WTC11 (cell line): ENCODE measurements around the gene NT5DC1. TPM values are rescaled to one million over a fixed set of nuclear protein-coding genes. Genes with fewer than 3 reads are reported as not detected.

Experiments used
- ATAC-seq: fragments of 200-7000 bp; cut with Tn5 transposase; 2 replicates; pipeline ENCODE4 v1.10.0; 2021; ENCODE audit warnings: mild to moderate bottlenecking, moderate library complexity
- CTCF ChIA-PET: fragments of 300-600 bp; sonication (Branson Sonifier 250); formaldehyde crosslinking; loops from one replicate; lab custom pipeline; 2021; ENCODE audit warnings: antibody characterized with exemption; lab: Charles Lee
- POLR2A ChIA-PET: fragments of 350-600 bp; sonication (Branson Sonifier 250); formaldehyde crosslinking; loops from one replicate; lab custom pipeline; 2021; ENCODE audit warnings: antibody characterized with exemption; lab: Charles Lee
- DNase-seq: peaks from one replicate; pipeline ENCODE4 v3.0.0; 2021; ENCODE audit warnings: low spot score
- H3K27ac Mint-ChIP-seq: 2 replicates; pipeline ENCODE4 v1.8.0; 2021; ENCODE audit warnings: mixed read lengths
- H3K27me3 Mint-ChIP-seq: 2 replicates; pipeline ENCODE4 v1.8.0; 2021; ENCODE audit warnings: low read depth, mild to moderate bottlenecking, moderate library complexity, mixed read lengths
- H3K36me3 Mint-ChIP-seq: 2 replicates; pipeline ENCODE4 v1.8.0; 2021; ENCODE audit warnings: mixed read lengths
- H3K4me1 Mint-ChIP-seq: 2 replicates; pipeline ENCODE4 v1.8.0; 2022; ENCODE audit warnings: mixed read lengths
- H3K4me3 Mint-ChIP-seq: 2 replicates; pipeline ENCODE4 v1.8.0; 2021; ENCODE audit warnings: mild to moderate bottlenecking, moderate library complexity, mixed read lengths
- H3K9me3 Mint-ChIP-seq: 2 replicates; pipeline ENCODE4 v1.8.0; 2021; ENCODE audit warnings: mixed read lengths
- AR ChIP-seq: fragments of 250-450 bp; sonication (Bioruptor Pico); IDR thresholded peaks from 2 replicates; pipeline ENCODE4 v1.9.0; 2021; ENCODE audit warnings: mild to moderate bottlenecking
- ARID4B ChIP-seq: sonication (generic); formaldehyde crosslinking; IDR thresholded peaks from 2 replicates; pipeline ENCODE4 v1.8.0; 2023; ENCODE audit warnings: missing genetic modification reagents, mild to moderate bottlenecking, borderline replicate concordance
- CDX4 ChIP-seq: fragments of 250-450 bp; sonication (Bioruptor Pico); IDR thresholded peaks from 2 replicates; pipeline ENCODE4 v1.9.0; 2021; ENCODE audit warnings: moderate library complexity, mild to moderate bottlenecking, inconsistent platforms, borderline replicate concordance
- CREM ChIP-seq: sonication (generic); formaldehyde crosslinking; IDR thresholded peaks from 2 replicates; pipeline ENCODE4 v1.8.1; 2022; ENCODE audit warnings: mild to moderate bottlenecking, missing genetic modification reagents, moderate library complexity
- ERG ChIP-seq: fragments of 250-450 bp; sonication (Bioruptor Pico); IDR thresholded peaks from 2 replicates; pipeline ENCODE4 v1.8.0; 2021; ENCODE audit warnings: mild to moderate bottlenecking
- FOXP4 ChIP-seq: sonication (generic); formaldehyde crosslinking; IDR thresholded peaks from 2 replicates; pipeline ENCODE4 v1.8.0; 2022; ENCODE audit warnings: mild to moderate bottlenecking, missing genetic modification reagents
- HMGA2 ChIP-seq: fragments of 250-450 bp; sonication (Bioruptor Pico); IDR thresholded peaks from 2 replicates; pipeline ENCODE4 v1.4.0; 2021; ENCODE audit warnings: mild to moderate bottlenecking, moderate library complexity
- IRF2 ChIP-seq: sonication (generic); formaldehyde crosslinking; IDR thresholded peaks from 2 replicates; pipeline ENCODE4 v1.8.0; 2022; ENCODE audit warnings: low read depth, missing genetic modification reagents, borderline replicate concordance
- KAT7 ChIP-seq: sonication (generic); formaldehyde crosslinking; IDR thresholded peaks from 2 replicates; pipeline ENCODE4 v1.8.1; 2023; ENCODE audit warnings: missing genetic modification reagents, mild to moderate bottlenecking, borderline replicate concordance
- MYBL2 ChIP-seq: sonication (generic); formaldehyde crosslinking; IDR thresholded peaks from 2 replicates; pipeline ENCODE4 v1.8.1; 2023; ENCODE audit warnings: mild to moderate bottlenecking, moderate library complexity, missing genetic modification reagents
- NFE2L1 ChIP-seq: sonication (generic); formaldehyde crosslinking; IDR thresholded peaks from 2 replicates; pipeline ENCODE4 v1.8.1; 2023; ENCODE audit warnings: missing genetic modification reagents
- RELA ChIP-seq: sonication (generic); formaldehyde crosslinking; IDR thresholded peaks from 2 replicates; pipeline ENCODE4 v1.8.1; 2022; ENCODE audit warnings: missing genetic modification reagents, mild to moderate bottlenecking, borderline replicate concordance
- SMAD4 ChIP-seq: sonication (generic); formaldehyde crosslinking; IDR thresholded peaks from 2 replicates; pipeline ENCODE4 v1.8.0; 2022; ENCODE audit warnings: mild to moderate bottlenecking, missing genetic modification reagents
- STAT6 ChIP-seq: sonication (generic); formaldehyde crosslinking; conservative IDR thresholded peaks from 2 replicates; pipeline ENCODE4 v1.8.1; 2023; ENCODE audit warnings: mild to moderate bottlenecking, low read depth, missing genetic modification reagents, moderate library complexity
- TEAD1 ChIP-seq: sonication (generic); formaldehyde crosslinking; IDR thresholded peaks from 2 replicates; pipeline ENCODE4 v1.8.0; 2022; ENCODE audit warnings: mild to moderate bottlenecking, missing genetic modification reagents
- ZMAT4 ChIP-seq: fragments of 250-450 bp; sonication (Bioruptor Pico); IDR thresholded peaks from 2 replicates; pipeline ENCODE4 v1.9.0; 2021; ENCODE audit warnings: mild to moderate bottlenecking
- ZNF121 ChIP-seq: sonication (generic); formaldehyde crosslinking; IDR thresholded peaks from 2 replicates; pipeline ENCODE4 v1.8.0; 2023; ENCODE audit warnings: missing genetic modification reagents
- ZNF396 ChIP-seq: fragments of 250-450 bp; sonication (Bioruptor Pico); IDR thresholded peaks from 2 replicates; pipeline ENCODE4 v1.8.0; 2021; ENCODE audit warnings: mild to moderate bottlenecking, moderate library complexity, borderline replicate concordance
- ZNF423 ChIP-seq: fragments of 250-450 bp; sonication (Bioruptor Pico); IDR thresholded peaks from 2 replicates; pipeline ENCODE4 v2.1.2; 2022; ENCODE audit warnings: mild to moderate bottlenecking, moderate library complexity
- total RNA-seq: library from RNA; stranded (reverse); gene quantifications from 3 replicates; pipeline ENCODE4 v1.2.3, GENCODE V29; 2021

NT5DC1 gene
- total RNA-seq, 1 experiment from 2014 or later = 67.9 TPM

GRCh38 chr6:116263353-116263752 lies 162.7 kb downstream of the NT5DC1 start (continued):
- no peak for TF ChIP-seq ARID4B (CRISPR knock-in tag)
- no peak for TF ChIP-seq ZNF121

- peaks cover 22% of the 10 kb centered on the region for H3K9me3 Mint-ChIP-seq
- DNase-seq (no peak), ATAC-seq (peak; percentile 20; the same call in 1 of the 2 replicates)
- CTCF ChIA-PET = interaction anchor here (0.8 kb wide), 1 partner anchor 47 kb away, joined by 3 read pairs; no protein-coding TSS in a partner anchor
- POLR2A ChIA-PET = interaction anchor here (0.7 kb wide), 1 partner anchor 799 kb away, joined by 3 read pairs; no protein-coding TSS in a partner anchor
- H3K4me3 Mint-ChIP-seq = no peak overlapping the region
- peaks cover 23% of the 10 kb centered on the region for H3K36me3 Mint-ChIP-seq
- no peak overlapping the region for H3K27ac Mint-ChIP-seq
- H3K27me3 Mint-ChIP-seq = peaks cover 5% of the 10 kb centered on the region; the same call in 1 of the 2 replicates
- H3K4me1 Mint-ChIP-seq = no peaks in the 10 kb centered on the region; the same call in 1 of the 2 replicates
- TF ChIP-seq FOXP4 (CRISPR knock-in tag) (no peak), IRF2 (CRISPR knock-in tag) (no peak), RELA (no peak), ZNF423 (CRISPR knock-in tag) (no peak), HMGA2 (CRISPR knock-in tag) (no peak), SMAD4 (CRISPR knock-in tag) (no peak), AR (CRISPR knock-in tag) (no peak), MYBL2 (CRISPR knock-in tag) (no peak), CREM (no peak), STAT6 (CRISPR knock-in tag) (no peak), CDX4 (no peak), ZNF396 (CRISPR knock-in tag) (no peak), ERG (CRISPR knock-in tag) (no peak), KAT7 (CRISPR knock-in tag) (no peak), NFE2L1 (CRISPR knock-in tag) (no peak), ZMAT4 (no peak), TEAD1 (CRISPR knock-in tag) (no peak)
Observed at GRCh38 chr6:116265041-116265829, 164.6 kb downstream of the NT5DC1 start.
